Stimulated activated naive B cell treated with anti-CD40 and anti-IgM and Interleukin-4, amounts not matched to agents 10 μg/mL and 1 μg/mL and 100 μg/mL, for 72 hours (primary cell): Measurements from ENCODE around the gene AFAP1L2.

Experiments
- ATAC-seq, 2 donors: fragments of 150-1000 bp; cut with Tn5 transposase; replicated peaks; 2 replicates each; pipeline ENCODE4 v1.10.0; 2021; ENCODE audit warnings: moderate library complexity in 1 of 2
- DNase-seq: peaks from one replicate; pipeline ENCODE4 v3.0.0; 2021
- H3K27ac Mint-ChIP-seq: one replicate; pipeline ENCODE4 v1.8.0; 2022; ENCODE audit warnings: mild to moderate bottlenecking, mixed read lengths
- H3K27me3 Mint-ChIP-seq, 2 donors: one replicate each; pipeline ENCODE4 v1.8.0; 2022; ENCODE audit warnings: mixed read lengths in 2 of 2
- H3K36me3 Mint-ChIP-seq, 2 donors: one replicate each; pipeline ENCODE4 v1.8.0; 2022; ENCODE audit warnings: mixed read lengths in 2 of 2, mild to moderate bottlenecking in 1 of 2
- H3K4me1 Mint-ChIP-seq, 2 donors: one replicate each; pipeline ENCODE4 v1.8.0; 2022; ENCODE audit warnings: mixed read lengths in 2 of 2, mild to moderate bottlenecking in 1 of 2
- H3K4me3 Mint-ChIP-seq, 2 donors: one replicate each; pipeline ENCODE4 v1.8.0; 2022; ENCODE audit warnings: mild to moderate bottlenecking in 2 of 2, mixed read lengths in 2 of 2, moderate library complexity in 1 of 2
- H3K9me3 Mint-ChIP-seq, 2 donors: one replicate each; pipeline ENCODE4 v1.8.0; 2022; ENCODE audit warnings: mixed read lengths in 2 of 2, mild to moderate bottlenecking in 1 of 2

Gene AFAP1L2

DNA sequence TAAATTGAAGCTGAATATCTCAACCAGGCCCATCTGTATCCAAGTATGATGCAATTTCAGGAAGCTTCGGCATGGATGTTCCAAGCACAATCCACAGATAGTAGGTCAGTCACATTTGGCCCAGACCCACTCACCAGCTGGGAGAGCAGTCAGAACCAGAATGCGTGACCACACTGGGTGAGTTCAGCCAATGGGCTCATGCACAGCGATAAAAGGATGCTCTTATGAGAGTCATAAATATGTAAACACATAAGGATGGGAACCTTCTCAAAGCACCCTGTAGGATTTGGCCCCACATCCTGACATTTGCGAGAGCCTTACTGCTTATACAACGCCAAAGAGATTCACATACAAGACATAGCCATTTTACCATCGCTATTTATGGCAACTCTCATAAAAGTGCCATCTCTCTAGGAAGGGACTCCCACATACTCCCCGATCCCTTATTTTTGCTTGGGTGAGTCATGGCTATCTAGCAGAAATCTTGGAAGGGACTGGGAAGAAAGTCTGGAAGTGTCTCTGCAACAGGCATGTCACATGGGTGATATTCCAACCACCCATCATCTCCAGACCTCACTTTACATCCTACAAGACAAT, 3.0 kb downstream of the AFAP1L2 start:
- Mint-ChIP-seq H3K4me3 (no peak overlapping the region), H3K27ac (no peak overlapping the region), H3K36me3 (peaks cover 0 to 1% of the 10 kb centered on the region in 2 donors), H3K27me3 (peaks cover 65 to 88% of the 10 kb centered on the region in 2 donors), H3K9me3 (no peaks in the 10 kb centered on the region), H3K4me1 (peaks cover 12 to 28% of the 10 kb centered on the region in 2 donors)
- no peak for ATAC-seq
- no peak for DNase-seq

DNA sequence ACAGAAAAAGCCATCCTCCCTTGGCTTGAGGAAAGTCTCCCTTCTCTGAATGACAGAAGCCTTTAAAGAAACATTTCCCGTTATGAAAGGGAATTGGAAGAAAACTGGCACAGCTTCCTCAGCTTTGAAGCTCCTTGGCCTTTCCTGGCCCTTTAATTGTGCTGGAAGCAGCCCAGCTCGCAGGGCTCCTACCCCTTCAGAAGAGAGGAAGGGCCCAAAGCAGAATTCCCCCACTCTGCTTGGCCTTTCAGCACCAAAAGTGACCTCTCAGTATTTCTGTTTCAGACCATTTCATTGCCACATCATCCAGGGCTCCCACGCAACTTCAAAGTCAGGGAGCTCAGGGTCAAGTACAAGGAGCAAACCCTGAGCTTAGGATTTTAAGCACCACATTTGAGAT, 4.2 kb downstream of the AFAP1L2 start:
- Mint-ChIP-seq H3K4me1 (peaks cover 16 to 37% of the 10 kb centered on the region in 2 donors), H3K27me3 (peaks cover 57 to 79% of the 10 kb centered on the region in 2 donors), H3K36me3 (peaks cover 0 to 1% of the 10 kb centered on the region in 2 donors), H3K27ac (no peak overlapping the region), H3K9me3 (no peaks in the 10 kb centered on the region), H3K4me3 (no peak overlapping the region)
- ATAC-seq (no peak), DNase-seq (no peak)

DNA sequence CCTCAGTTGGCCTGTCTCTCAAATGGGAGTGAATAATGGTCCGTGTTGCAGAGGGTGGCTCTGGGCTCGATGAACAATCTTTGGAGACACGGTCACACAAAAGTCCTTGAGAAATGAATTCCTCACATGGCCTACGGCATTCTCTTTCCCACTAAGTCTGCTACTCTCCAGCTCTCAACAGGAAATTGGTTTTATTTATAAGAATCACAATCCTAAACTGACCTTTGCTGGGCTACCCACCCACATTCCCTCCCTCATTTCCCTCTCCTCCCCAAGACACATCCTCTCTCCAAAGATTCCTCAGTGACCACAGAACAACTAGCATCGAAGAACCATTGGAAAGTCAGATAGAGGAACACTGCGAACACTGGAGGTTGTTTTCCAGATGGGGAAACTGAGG, 4.7 kb downstream of the AFAP1L2 start:
- H3K9me3 Mint-ChIP-seq = no peaks in the 10 kb centered on the region
- peaks cover 0 to under 1% of the 10 kb centered on the region in 2 donors for H3K36me3 Mint-ChIP-seq
- DNase-seq = no peak
- peaks cover 57 to 79% of the 10 kb centered on the region in 2 donors for H3K27me3 Mint-ChIP-seq
- H3K4me1 Mint-ChIP-seq = peaks cover 15 to 34% of the 10 kb centered on the region in 2 donors
- ATAC-seq = no peak
- no peak overlapping the region for H3K4me3 Mint-ChIP-seq
- H3K27ac Mint-ChIP-seq = no peak overlapping the region

DNA sequence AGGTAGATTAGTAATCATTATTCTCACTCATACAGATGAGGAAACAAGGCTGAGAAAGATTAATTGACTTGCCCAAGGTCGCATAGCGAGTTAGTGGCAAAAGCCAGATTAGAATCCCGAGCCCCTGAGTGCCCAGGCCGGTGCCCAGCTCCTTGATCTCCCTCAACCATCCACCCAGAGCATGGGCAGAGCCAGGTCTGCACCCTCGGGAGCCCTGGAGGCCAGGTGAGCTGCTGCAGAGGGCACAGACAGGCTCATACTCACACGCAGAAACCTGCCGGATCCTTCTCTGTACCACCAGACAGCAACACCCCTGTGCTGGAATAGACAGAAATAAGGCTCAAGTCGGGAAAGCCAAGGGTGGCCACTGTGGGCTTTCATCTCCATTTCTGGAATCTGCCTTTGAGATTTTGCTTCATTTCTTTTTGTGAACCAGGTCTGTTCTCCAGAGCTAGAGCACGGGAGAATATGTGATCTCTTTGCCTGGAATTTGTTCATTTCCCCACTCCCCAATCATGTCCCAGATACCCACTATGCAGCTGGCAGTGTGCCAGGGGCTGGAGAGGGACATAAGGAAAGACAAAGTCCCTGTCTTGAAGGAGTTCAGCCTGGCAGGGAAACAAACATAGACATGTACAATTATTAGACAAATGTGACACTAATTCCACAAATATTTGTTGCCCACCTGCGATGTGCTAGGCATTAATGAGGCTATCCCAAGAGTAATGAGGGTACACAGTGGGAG, 5.5 kb downstream of the AFAP1L2 start:
- Mint-ChIP-seq H3K4me1 (peaks cover 12 to 27% of the 10 kb centered on the region in 2 donors), H3K27me3 (peaks cover 63 to 80% of the 10 kb centered on the region in 2 donors), H3K9me3 (no peaks in the 10 kb centered on the region), H3K4me3 (no peak overlapping the region), H3K27ac (no peak overlapping the region), H3K36me3 (no peaks in the 10 kb centered on the region)
- no peak for DNase-seq
- no peak for ATAC-seq

DNA sequence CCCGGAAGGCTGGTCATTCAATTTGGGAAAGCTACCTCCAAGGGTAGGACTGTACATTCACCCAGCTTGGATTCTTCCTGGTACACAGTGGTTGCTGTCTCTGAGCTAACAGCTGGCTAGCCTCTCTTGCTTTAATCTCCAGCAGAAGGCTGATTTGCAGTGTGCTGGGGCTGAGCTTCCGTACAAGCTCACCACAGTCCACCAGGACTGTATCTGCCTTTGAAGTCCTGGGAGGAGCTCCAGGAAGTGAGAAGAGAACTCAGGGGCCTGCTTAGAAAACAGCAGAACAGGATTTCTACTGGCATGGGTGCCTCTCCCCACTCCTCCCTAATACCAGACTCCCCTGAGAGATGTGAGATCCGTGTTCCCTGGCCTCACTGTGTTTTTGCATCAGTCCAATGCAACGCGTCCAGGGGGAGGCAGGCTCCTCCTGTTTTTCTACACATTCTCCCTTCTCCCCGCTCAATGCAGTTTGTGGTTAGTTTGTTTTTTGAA, 6.6 kb downstream of the AFAP1L2 start:
- peaks cover 5 to 18% of the 10 kb centered on the region in 2 donors for H3K4me1 Mint-ChIP-seq
- no peak for DNase-seq
- no peaks in the 10 kb centered on the region for H3K36me3 Mint-ChIP-seq
- ATAC-seq = no peak
- H3K27ac Mint-ChIP-seq = no peak overlapping the region
- no peak overlapping the region for H3K4me3 Mint-ChIP-seq
- H3K9me3 Mint-ChIP-seq = no peaks in the 10 kb centered on the region
- H3K27me3 Mint-ChIP-seq = peaks cover 61 to 76% of the 10 kb centered on the region in 2 donors

DNA sequence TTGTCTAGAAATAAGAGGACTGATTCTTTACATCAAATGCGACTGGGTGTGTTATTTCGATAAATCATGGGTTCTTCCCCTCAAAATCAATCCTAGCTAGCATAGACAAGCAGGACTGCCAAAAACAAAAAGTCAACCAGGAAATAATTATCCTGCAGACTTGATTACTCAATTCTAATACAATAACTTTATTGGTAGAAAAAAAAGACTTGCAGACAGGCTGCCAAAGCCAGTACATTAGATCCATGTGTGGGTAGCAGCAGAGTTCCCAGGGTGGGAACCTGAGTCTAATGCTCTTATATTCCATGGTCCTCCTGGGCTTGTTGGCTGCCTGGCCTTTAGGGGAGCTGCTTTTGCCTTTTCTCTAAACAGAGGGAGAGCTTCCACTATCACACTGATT, 7.8 kb downstream of the AFAP1L2 start:
- Mint-ChIP-seq H3K27ac (no peak overlapping the region), H3K36me3 (no peaks in the 10 kb centered on the region), H3K4me1 (peaks cover 6 to 17% of the 10 kb centered on the region in 2 donors), H3K4me3 (no peak overlapping the region), H3K27me3 (peaks cover 53 to 69% of the 10 kb centered on the region in 2 donors), H3K9me3 (no peaks in the 10 kb centered on the region)
- ATAC-seq = no peak
- DNase-seq = no peak

DNA sequence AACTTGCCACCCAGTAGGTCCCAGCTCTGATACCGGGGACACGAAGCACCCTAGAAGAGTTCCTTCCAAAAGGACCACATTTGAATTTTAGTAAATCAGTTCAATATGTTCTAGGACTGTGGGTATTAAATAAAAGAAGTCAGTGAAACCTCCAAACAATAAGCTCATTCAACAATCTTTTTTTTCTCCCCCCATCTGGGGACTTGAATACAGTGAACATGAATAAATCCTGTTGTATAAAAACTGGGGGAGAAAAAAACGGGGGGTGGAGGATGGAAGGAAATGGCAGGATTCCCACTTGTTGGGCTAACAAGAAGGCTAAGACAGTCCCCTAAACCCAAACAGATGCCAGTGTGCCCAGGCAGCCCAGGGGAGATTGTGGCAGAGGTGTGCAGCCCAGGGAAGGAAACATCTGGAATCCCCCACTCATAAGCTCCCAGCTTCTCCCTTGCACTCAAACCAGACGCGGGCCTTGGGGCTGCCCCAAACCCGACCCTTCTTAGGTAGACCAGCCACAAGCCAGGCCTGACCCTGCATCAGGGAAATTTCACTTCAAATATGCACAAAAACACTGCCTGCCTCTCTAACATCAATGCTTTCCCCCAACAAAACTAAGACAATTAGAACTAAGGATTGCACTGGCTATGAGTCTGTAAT, 8.8 kb downstream of the AFAP1L2 start:
- Mint-ChIP-seq H3K36me3 (no peaks in the 10 kb centered on the region), H3K4me3 (no peak overlapping the region), H3K27me3 (peaks cover 49 to 59% of the 10 kb centered on the region in 2 donors), H3K4me1 (peaks cover 6 to 17% of the 10 kb centered on the region in 2 donors), H3K9me3 (no peaks in the 10 kb centered on the region), H3K27ac (no peak overlapping the region)
- no peak for DNase-seq
- peak; percentile 64 to 89 for ATAC-seq

DNA sequence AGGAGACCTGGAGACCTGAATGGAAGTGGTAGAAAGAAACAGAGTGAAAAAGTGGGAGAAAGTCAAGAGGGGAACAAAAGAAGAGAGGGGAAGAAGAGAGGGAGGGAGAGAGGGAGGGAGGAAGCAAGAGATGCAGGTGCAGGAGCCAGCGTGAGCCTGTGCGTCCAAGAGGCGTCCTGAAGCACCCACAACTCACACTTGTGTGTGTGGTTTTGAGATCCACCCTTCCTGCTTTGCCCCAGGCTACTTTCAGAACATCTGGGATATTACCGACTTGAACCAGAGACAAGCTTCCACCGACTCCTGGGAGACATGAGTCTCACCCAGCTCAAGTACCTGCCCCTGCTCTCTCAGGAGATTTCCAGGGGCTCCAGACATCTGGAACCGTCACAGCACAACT, 9.8 kb downstream of the AFAP1L2 start:
- Mint-ChIP-seq H3K27ac (no peak overlapping the region), H3K4me3 (no peak overlapping the region), H3K27me3 (peaks cover 40 to 55% of the 10 kb centered on the region in 2 donors), H3K36me3 (no peaks in the 10 kb centered on the region), H3K4me1 (peaks cover 6 to 17% of the 10 kb centered on the region in 2 donors), H3K9me3 (no peaks in the 10 kb centered on the region)
- ATAC-seq (no peak), DNase-seq (no peak)

DNA sequence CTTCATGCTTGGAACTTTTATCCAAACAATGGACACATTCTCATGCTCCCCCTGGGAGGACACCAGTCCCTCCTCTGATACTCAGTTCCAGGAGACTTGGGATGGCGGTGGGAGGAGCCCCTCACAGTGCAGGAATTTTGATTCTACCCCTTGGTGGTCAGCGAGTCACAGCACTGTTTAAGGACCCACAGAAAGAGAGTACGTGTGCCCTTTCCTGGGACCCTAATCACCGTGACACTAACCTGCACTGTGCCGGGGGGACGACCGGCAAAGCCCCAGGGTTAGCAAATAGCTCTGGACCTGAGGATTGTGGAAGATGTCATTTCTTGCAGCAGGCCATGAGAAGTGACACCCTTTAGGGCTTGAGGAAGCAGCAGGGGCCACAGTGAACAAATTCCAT, 10.4 kb downstream of the AFAP1L2 start:
- Mint-ChIP-seq H3K27me3 (peaks cover 36 to 50% of the 10 kb centered on the region in 2 donors), H3K36me3 (no peaks in the 10 kb centered on the region), H3K27ac (no peak overlapping the region), H3K4me1 (peaks cover 6 to 19% of the 10 kb centered on the region in 2 donors), H3K9me3 (no peaks in the 10 kb centered on the region), H3K4me3 (no peak overlapping the region)
- no peak for ATAC-seq
- DNase-seq = no peak

DNA sequence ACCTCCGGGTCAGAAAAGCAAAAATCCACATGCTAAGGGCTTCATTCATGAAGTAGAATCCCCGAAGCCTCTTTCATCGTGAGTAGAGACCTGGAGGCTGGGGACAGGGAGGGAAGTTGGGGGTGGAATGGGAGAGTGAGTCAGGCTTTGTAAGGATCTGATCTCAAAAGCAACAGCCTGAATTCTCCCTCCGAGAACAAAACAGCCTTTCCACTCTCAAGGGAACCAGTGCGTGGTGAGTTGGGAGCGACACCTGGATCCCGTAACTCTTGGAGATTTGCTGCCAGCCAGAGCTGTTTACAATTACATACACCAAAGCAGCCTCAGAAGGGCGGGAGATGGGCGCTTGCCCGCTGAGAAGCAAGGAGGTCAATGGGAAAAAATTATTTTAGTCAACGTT, 10.8 kb downstream of the AFAP1L2 start:
- no peak overlapping the region for H3K27ac Mint-ChIP-seq
- H3K27me3 Mint-ChIP-seq = peaks cover 32 to 46% of the 10 kb centered on the region in 2 donors
- peaks cover 8 to 24% of the 10 kb centered on the region in 2 donors for H3K4me1 Mint-ChIP-seq
- ATAC-seq = no peak
- DNase-seq = no peak
- peaks cover 2% of the 10 kb centered on the region in 2 donors for H3K36me3 Mint-ChIP-seq
- H3K9me3 Mint-ChIP-seq = peaks cover 2 to 3% of the 10 kb centered on the region in 2 donors
- H3K4me3 Mint-ChIP-seq = no peak overlapping the region

DNA sequence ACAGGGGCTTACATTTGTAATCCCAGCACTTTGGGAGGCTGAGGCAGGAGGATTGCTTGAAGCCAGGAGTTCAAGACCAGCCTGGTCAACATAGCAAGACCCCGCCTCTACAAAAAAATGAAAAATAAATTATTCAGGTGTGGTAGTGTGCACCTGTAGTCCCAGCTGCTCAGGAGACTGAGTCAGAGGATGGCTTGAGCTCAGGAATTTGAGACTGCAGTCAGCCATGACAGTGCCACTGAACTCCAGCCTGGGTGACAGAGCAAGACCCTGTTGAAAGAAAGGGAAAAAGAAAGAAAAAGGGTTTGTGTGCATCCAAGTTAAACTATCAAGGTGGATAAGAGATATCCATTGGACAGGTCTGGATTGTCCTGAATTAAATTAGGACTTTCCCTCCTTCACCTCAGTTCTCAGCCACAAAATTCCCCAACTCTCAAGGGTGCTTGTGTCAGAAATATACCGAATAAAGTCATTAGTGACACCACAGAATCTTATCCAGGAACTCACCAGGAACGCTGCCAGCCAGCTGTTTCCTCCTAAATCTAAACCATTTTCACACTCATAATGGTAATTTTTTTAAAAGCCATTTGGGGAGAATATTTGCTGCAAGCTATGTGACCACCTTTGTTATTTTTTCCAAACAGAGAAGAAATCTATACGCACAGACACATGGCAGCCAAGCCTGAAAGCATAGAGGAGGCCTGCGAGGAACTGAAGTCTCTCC, 12.0 kb downstream of the AFAP1L2 start:
- Mint-ChIP-seq H3K4me3 (no peak overlapping the region), H3K27ac (no peak overlapping the region), H3K4me1 (peaks cover 15 to 35% of the 10 kb centered on the region in 2 donors), H3K9me3 (peaks cover 6 to 8% of the 10 kb centered on the region in 2 donors), H3K36me3 (peaks cover 2 to 8% of the 10 kb centered on the region in 2 donors), H3K27me3 (peaks cover 34% of the 10 kb centered on the region in 2 donors)
- ATAC-seq (no peak), DNase-seq (no peak)

DNA sequence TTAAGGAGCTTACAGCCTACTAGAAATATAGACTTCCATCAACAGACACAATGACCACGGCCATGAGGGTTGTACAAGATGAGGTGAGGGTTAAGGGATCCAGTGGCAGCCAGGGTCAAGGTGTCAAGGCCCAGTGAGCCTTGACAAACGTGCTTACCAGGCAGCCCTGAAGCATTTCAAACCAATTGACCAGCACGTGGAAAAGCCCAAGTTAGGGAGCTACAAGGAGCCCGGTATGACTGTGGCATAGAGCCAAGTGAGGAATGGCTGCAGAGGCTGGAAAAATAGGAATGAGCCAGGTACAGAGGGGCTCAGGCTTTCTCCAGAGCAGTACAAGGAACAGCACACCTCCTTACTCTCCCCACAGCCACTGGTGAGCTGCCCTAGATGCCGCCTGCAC, 12.7 kb downstream of the AFAP1L2 start:
- Mint-ChIP-seq H3K4me1 (peaks cover 17 to 34% of the 10 kb centered on the region in 2 donors), H3K4me3 (no peak overlapping the region), H3K27me3 (peaks cover 27 to 28% of the 10 kb centered on the region in 2 donors), H3K27ac (no peak overlapping the region), H3K9me3 (peaks cover 6 to 8% of the 10 kb centered on the region in 2 donors), H3K36me3 (peaks cover 2 to 8% of the 10 kb centered on the region in 2 donors)
- ATAC-seq (no peak), DNase-seq (no peak)

DNA sequence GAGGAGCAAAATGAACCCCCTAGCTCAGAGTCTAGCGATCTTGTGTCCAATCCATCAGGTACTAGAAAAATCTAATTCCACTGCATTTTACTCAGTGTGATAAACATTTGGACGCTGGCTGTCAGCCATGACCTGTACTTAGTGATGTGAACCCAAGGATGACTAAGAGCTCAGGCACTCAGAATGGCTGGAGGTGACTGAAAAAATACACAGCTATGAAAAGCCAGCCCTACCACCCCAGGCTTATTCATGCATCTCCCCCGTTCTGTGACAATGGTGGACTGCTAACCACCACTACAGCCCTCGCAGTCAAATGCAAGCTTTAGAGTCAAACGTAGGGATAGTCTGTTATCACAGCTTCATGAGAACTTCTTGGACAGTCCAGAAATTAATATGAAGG, 14.9 kb downstream of the AFAP1L2 start:
- Mint-ChIP-seq H3K4me1 (peaks cover 13 to 24% of the 10 kb centered on the region in 2 donors), H3K27me3 (peaks cover 22 to 25% of the 10 kb centered on the region in 2 donors), H3K27ac (no peak overlapping the region), H3K4me3 (no peak overlapping the region), H3K9me3 (peaks cover 6 to 8% of the 10 kb centered on the region in 2 donors), H3K36me3 (peaks cover 2 to 8% of the 10 kb centered on the region in 2 donors)
- no peak for DNase-seq
- no peak for ATAC-seq

DNA sequence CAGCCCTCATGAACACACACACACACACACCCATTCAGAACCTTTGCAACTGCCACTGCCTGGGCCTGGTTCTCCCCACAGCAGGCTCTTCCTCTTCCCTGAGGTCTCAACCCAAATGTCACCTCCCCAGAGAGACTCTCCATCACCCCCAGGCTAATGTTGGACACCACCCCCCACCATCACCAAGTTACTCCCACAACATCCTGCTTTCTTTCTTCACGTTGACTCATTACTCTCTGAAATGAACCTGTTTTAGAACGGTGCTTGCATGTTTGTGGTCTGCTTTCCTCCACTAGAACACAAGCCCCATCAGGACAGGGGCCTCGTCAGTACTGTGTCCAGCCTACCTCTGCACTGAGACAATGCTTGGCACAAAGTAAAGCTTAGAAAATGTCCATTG, 16.0 kb downstream of the AFAP1L2 start:
- H3K4me3 Mint-ChIP-seq = peak overlapping the region in 1 of 2 donors; percentile 10
- H3K27me3 Mint-ChIP-seq = peaks cover 17 to 21% of the 10 kb centered on the region in 2 donors
- H3K9me3 Mint-ChIP-seq = peaks cover 6 to 8% of the 10 kb centered on the region in 2 donors
- H3K27ac Mint-ChIP-seq = no peak overlapping the region
- DNase-seq = peak; percentile 58
- peak; percentile 91 to 94 for ATAC-seq
- H3K36me3 Mint-ChIP-seq = peaks cover 2 to 8% of the 10 kb centered on the region in 2 donors
- H3K4me1 Mint-ChIP-seq = peaks cover 13 to 24% of the 10 kb centered on the region in 2 donors
